ENCODE data around the gene SIRPA. TPM values are rescaled to one million over a fixed set of nuclear protein-coding genes. Genes with fewer than 3 reads are reported as not detected.

SIRPA gene
- total RNA-seq, 2 experiments from 2014 or later = 0.60 to 0.64 TPM

DNA sequence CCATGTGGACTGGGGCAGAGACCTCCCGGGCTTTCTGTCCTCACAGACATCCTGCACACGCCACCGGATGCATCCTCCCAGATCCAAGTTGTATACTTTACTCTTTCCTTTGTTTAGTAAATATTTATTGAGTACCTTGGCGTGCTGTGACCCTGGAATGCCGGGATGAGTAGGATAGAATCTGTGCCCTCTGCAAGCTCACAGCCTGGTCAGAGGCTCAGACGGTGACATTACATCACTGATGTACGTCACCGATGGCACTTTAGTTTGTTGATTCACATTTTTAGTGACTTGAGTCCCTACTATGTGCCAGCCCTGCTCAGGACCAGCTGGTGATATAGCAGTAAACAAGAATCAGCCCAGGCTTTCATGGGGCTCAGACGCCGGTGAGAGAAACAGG is 32.9 kb downstream of the SIRPA start:
- Mint-ChIP-seq H3K4me1 (ENCODE audit: low read depth) (no peaks in the 10 kb centered on the region), H3K9me3 (no peaks in the 10 kb centered on the region), H3K27me3 (peaks cover 43% of the 10 kb centered on the region), H3K4me3 (no peak overlapping the region), H3K27ac (no peak overlapping the region), H3K36me3 (ENCODE audit: low read depth) (no peaks in the 10 kb centered on the region)
- H3K9me3 ChIP-seq (ENCODE audit: control insufficient read depth in 1 of 2, insufficient read depth in 1 of 2, low read length in 2 of 2) = no peaks in the 10 kb centered on the region
- H3K4me1 ChIP-seq (ENCODE audit: insufficient read depth, low read length) = no peaks in the 10 kb centered on the region
- ATAC-seq (ENCODE audit: poor library complexity) (no peak), DNase-seq (no peak)
- no peaks in the 10 kb centered on the region for H3K36me3 ChIP-seq (ENCODE audit: insufficient read depth, low read length)
- no peak overlapping the region for H3K27ac ChIP-seq (ENCODE audit: low read depth in 1 of 2, low read length in 2 of 2)
- intact Hi-C loops (cut with DNase I, micrococcal nuclease) = no loop called here
- peaks cover 2 to 16% of the 10 kb centered on the region in 2 experiments for H3K27me3 ChIP-seq (ENCODE audit: control insufficient read depth in 1 of 2, insufficient read depth in 2 of 2, low read length in 2 of 2)
- TF ChIP-seq, protein P1, sequence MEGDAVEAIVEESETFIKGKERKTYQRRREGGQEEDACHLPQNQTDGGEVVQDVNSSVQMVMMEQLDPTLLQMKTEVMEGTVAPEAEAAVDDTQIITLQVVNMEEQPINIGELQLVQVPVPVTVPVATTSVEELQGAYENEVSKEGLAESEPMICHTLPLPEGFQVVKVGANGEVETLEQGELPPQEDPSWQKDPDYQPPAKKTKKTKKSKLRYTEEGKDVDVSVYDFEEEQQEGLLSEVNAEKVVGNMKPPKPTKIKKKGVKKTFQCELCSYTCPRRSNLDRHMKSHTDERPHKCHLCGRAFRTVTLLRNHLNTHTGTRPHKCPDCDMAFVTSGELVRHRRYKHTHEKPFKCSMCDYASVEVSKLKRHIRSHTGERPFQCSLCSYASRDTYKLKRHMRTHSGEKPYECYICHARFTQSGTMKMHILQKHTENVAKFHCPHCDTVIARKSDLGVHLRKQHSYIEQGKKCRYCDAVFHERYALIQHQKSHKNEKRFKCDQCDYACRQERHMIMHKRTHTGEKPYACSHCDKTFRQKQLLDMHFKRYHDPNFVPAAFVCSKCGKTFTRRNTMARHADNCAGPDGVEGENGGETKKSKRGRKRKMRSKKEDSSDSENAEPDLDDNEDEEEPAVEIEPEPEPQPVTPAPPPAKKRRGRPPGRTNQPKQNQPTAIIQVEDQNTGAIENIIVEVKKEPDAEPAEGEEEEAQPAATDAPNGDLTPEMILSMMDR (IDR thresholded peaks at IDR 0.05) = no peak
- no peak overlapping the region for H3K4me3 ChIP-seq (ENCODE audit: low read length)
- ChIA-PET CTCF (no interaction called here), POLR2A (no interaction called here)

DNA sequence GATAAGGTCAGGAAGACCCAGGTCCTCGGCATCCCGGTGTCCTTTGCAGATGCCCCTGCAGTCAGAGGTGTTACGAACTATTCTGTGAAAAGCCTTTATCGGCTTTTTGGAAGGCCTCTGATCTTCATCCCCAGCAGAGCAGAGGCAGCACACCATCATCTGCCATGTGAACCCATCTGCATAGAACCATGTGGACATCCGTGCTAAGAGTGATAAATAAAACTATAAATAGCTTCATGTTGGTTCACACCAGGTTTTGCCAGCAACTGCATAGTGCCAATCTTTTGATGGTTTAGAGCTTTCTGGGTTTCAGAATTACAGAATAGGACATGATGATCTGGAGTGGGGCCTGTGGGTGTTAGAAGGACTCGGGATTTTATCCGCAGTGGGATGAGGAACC is 33.6 kb downstream of the SIRPA start:
- Mint-ChIP-seq H3K4me3 (no peak overlapping the region), H3K36me3 (ENCODE audit: low read depth) (no peaks in the 10 kb centered on the region), H3K4me1 (ENCODE audit: low read depth) (no peaks in the 10 kb centered on the region), H3K27ac (no peak overlapping the region), H3K27me3 (peaks cover 43% of the 10 kb centered on the region), H3K9me3 (no peaks in the 10 kb centered on the region)
- H3K9me3 ChIP-seq (ENCODE audit: control insufficient read depth in 1 of 2, insufficient read depth in 1 of 2, low read length in 2 of 2) = no peaks in the 10 kb centered on the region
- POLR2A ChIA-PET = no interaction called here
- H3K36me3 ChIP-seq (ENCODE audit: insufficient read depth, low read length) = no peaks in the 10 kb centered on the region
- no peaks in the 10 kb centered on the region for H3K4me1 ChIP-seq (ENCODE audit: insufficient read depth, low read length)
- CTCF ChIA-PET = no interaction called here
- ATAC-seq (ENCODE audit: poor library complexity) (no peak), DNase-seq (no peak)
- intact Hi-C loops (cut with DNase I, micrococcal nuclease) = no loop called here
- peaks cover 2 to 16% of the 10 kb centered on the region in 2 experiments for H3K27me3 ChIP-seq (ENCODE audit: control insufficient read depth in 1 of 2, insufficient read depth in 2 of 2, low read length in 2 of 2)
- H3K27ac ChIP-seq (ENCODE audit: low read depth in 1 of 2, low read length in 2 of 2) = no peak overlapping the region
- H3K4me3 ChIP-seq (ENCODE audit: low read length) = no peak overlapping the region
- TF ChIP-seq, protein P1 (IDR thresholded peaks at IDR 0.05) = no peak

DNA sequence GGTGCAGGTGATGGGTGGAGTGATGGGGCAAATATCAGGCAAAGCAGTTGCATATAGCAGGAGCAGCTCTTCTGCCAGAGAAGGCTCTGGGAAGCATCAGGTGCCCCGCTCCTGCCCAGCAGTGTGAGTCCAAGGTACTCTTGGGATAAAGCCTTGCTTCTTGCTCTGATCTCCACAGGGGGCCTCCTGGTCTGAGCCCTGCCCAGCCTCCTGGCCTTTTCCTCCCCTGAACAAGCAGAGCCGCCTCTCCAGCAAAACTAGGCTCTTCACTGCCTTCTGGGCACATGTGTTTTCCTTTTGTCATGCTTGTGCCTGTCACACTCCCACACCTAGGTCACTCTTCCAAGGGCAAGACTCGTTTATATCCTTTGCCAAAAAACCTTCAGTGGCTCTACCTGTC is 34.3 kb downstream of the SIRPA start:
- peaks cover 2 to 16% of the 10 kb centered on the region in 2 experiments for H3K27me3 ChIP-seq (ENCODE audit: control insufficient read depth in 1 of 2, insufficient read depth in 2 of 2, low read length in 2 of 2)
- peaks cover 50% of the 10 kb centered on the region for H3K27me3 Mint-ChIP-seq
- DNase-seq (no peak), ATAC-seq (ENCODE audit: poor library complexity) (no peak)
- no peak overlapping the region for H3K4me3 Mint-ChIP-seq
- intact Hi-C loops (cut with DNase I, micrococcal nuclease) = no loop called here
- H3K27ac Mint-ChIP-seq = no peak overlapping the region
- no peaks in the 10 kb centered on the region for H3K9me3 ChIP-seq (ENCODE audit: control insufficient read depth in 1 of 2, insufficient read depth in 1 of 2, low read length in 2 of 2)
- no peaks in the 10 kb centered on the region for H3K36me3 Mint-ChIP-seq (ENCODE audit: low read depth)
- TF ChIP-seq, protein P1 (IDR thresholded peaks at IDR 0.05) = no peak
- H3K27ac ChIP-seq (ENCODE audit: low read depth in 1 of 2, low read length in 2 of 2) = no peak overlapping the region
- POLR2A ChIA-PET = no interaction called here
- H3K36me3 ChIP-seq (ENCODE audit: insufficient read depth, low read length) = no peaks in the 10 kb centered on the region
- no peak overlapping the region for H3K4me3 ChIP-seq (ENCODE audit: low read length)
- no peaks in the 10 kb centered on the region for H3K4me1 Mint-ChIP-seq (ENCODE audit: low read depth)
- no peaks in the 10 kb centered on the region for H3K4me1 ChIP-seq (ENCODE audit: insufficient read depth, low read length)
- H3K9me3 Mint-ChIP-seq = no peaks in the 10 kb centered on the region
- CTCF ChIA-PET = no interaction called here
